Measurements from ENCODE around the gene SCN5A. TPM values are rescaled to one million over a fixed set of nuclear protein-coding genes. Genes with fewer than 3 reads are reported as not detected.

SCN5A gene
- total and polyA plus RNA-seq, 2 of the 13 experiments (the other 11 are each of a cell fraction or from before 2014, with no cell fraction given) = 0.22 TPM; not detected in 1

DNA sequence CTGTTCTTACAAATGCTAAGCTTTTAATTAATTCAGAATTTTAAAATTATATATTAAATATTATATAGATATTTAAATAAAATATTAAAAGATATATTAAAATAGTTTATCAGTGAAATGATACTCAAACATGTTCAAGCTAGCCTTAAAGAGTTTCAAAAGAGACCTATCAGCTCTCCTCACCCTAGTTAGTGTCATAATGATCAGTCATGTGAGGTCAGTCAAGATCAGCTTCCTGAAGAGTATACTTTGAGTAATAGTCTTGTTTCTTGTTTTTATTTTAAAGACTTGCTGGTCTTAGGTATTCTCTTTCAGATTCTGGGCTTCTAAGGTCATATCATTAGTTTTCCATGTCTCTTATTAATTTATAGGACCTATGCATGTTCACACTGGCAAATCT, 138.9 kb downstream of the SCN5A start:
- ATAC-seq (no peak), DNase-seq (ENCODE audit: low spot score) (no peak), FAIRE-seq (no peak)
- TF ChIP-seq ZFP36L2 (CRISPR knock-in tag; IDR thresholded peaks at IDR 0.05) (no peak), PHB2 (IDR thresholded peaks at IDR 0.05; ENCODE audit: partially characterized antibody) (no peak), IRX3 (CRISPR knock-in tag; IDR thresholded peaks at IDR 0.05; ENCODE audit: borderline replicate concordance, low read depth) (no peak), PATZ1 (CRISPR knock-in tag; IDR thresholded peaks at IDR 0.05) (no peak), SMAD1 (CRISPR knock-in tag; IDR thresholded peaks at IDR 0.05; ENCODE audit: borderline replicate concordance, low read depth) (no peak), TBP (CRISPR knock-in tag; IDR thresholded peaks at IDR 0.05) (no peak), JUND (CRISPR knock-in tag; IDR thresholded peaks at IDR 0.05) (no peak), ZFYVE20 (CRISPR knock-in tag; IDR thresholded peaks at IDR 0.05; ENCODE audit: borderline replicate concordance, low read depth) (no peak), ATF4 (CRISPR knock-in tag; IDR thresholded peaks at IDR 0.05) (no peak), ZNF615 (CRISPR knock-in tag; IDR thresholded peaks at IDR 0.05; ENCODE audit: borderline replicate concordance) (no peak), NCOR1 (IDR thresholded peaks at IDR 0.05; ENCODE audit: borderline replicate concordance, low read length) (no peak), SALL1 (CRISPR knock-in tag; IDR thresholded peaks at IDR 0.05) (no peak), ZNF20 (CRISPR knock-in tag; IDR thresholded peaks at IDR 0.05) (no peak), ZSCAN25 (CRISPR knock-in tag; IDR thresholded peaks at IDR 0.05) (no peak)
- TF ChIP-seq, protein P1, sequence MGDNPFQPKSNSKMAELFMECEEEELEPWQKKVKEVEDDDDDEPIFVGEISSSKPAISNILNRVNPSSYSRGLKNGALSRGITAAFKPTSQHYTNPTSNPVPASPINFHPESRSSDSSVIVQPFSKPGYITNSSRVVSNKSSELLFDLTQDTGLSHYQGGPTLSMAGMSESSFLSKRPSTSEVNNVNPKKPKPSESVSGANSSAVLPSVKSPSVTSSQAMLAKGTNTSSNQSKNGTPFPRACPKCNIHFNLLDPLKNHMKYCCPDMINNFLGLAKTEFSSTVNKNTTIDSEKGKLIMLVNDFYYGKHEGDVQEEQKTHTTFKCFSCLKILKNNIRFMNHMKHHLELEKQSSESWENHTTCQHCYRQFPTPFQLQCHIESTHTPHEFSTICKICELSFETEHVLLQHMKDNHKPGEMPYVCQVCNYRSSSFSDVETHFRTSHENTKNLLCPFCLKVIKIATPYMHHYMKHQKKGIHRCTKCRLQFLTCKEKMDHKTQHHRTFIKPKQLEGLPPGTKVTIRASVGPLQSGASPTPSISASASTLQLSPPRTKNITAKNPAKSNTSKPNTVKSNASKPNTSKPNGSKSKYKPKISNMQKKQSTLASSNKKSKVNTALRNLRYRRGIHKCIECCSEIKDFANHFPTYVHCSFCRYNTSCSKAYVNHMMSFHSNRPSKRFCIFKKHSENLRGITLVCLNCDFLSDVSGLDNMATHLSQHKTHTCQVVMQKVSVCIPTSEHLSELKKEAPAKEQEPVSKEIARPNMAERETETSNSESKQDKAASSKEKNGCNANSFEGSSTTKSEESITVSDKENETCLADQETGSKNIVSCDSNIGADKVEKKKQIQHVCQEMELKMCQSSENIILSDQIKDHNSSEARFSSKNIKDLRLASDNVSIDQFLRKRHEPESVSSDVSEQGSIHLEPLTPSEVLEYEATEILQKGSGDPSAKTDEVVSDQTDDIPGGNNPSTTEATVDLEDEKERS (CRISPR knock-in tag; IDR thresholded peaks at IDR 0.05) = no peak
- TF ChIP-seq, protein P2, sequence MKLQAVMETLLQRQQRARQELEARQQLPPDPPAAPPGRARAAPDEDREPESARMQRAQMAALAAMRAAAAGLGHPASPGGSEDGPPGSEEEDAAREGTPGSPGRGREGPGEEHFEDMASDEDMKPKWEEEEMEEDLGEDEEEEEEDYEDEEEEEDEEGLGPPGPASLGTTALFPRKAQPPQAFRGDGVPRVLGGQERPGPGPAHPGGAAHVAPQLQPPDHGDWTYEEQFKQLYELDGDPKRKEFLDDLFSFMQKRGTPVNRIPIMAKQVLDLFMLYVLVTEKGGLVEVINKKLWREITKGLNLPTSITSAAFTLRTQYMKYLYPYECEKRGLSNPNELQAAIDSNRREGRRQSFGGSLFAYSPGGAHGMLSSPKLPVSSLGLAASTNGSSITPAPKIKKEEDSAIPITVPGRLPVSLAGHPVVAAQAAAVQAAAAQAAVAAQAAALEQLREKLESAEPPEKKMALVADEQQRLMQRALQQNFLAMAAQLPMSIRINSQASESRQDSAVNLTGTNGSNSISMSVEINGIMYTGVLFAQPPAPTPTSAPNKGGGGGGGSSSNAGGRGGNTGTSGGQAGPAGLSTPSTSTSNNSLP (IDR thresholded peaks at IDR 0.05; ENCODE audit: low read depth, low read length) = no peak
- Histone ChIP-seq H3K9me3 (ENCODE audit: low read length) (no peaks in the 10 kb centered on the region), H3K36me3 (replicated peaks in 1 of 2; ENCODE audit: control insufficient read depth in 1 of 2, insufficient read depth in 2 of 2, low read length in 2 of 2) (peaks cover 2 to 10% of the 10 kb centered on the region in 2 experiments; a peak in 3 of 5 replicates), H3K27ac (ENCODE audit: extremely low read length, insufficient read depth, low read length) (no peak overlapping the region), H3K79me2 (ENCODE audit: insufficient read depth, low read length) (no peaks in the 10 kb centered on the region), H3K27me3 (ENCODE audit: control insufficient read depth in 1 of 2, insufficient read depth in 2 of 2, low read length in 2 of 2) (no peaks in the 10 kb centered on the region), H3K4me1 (ENCODE audit: insufficient read depth, low read length) (no peaks in the 10 kb centered on the region), H3K4me2 (ENCODE audit: low read depth, low read length) (no peak overlapping the region), H2AFZ (ENCODE audit: low read length) (no peak overlapping the region), H3K4me3 (replicated peaks in 1 of 3; ENCODE audit: insufficient read depth in 1 of 3, low read depth in 2 of 3, low read length in 3 of 3) (no peak overlapping the region), H3K9ac (ENCODE audit: insufficient read depth, low read depth, low read length) (no peak overlapping the region), H4K20me1 (ENCODE audit: insufficient read depth, low read length) (no peaks in the 10 kb centered on the region)
- CTCF ChIA-PET (ENCODE audit: low intra/inter-chr PET ratio, low total read pairs) = no interaction called here
- intact Hi-C loops (cut with micrococcal nuclease; ENCODE audit: unreplicated experiment) (no loop called here), in situ Hi-C loops (cut with HindIII; ENCODE audit: extremely low pct_ligation_motif_present, low pct_unique_long_range_greater_than_20kb) (no loop called here)
- no TSS peak for BruUV-seq (replicated peaks)
- POLR2A ChIA-PET = no interaction called here
